GM19099 (cell line): Measurements from ENCODE around the gene AKR1B15.

Experiments
- POLR2A ChIP-seq: IDR thresholded peaks from 3 replicates; pipeline ENCODE4 v1.6.1; 2011; ENCODE audit warnings: low read depth; ENCODE audit not compliant: insufficient read length; ENCODE audit errors: extremely low read depth

Gene AKR1B15

DNA sequence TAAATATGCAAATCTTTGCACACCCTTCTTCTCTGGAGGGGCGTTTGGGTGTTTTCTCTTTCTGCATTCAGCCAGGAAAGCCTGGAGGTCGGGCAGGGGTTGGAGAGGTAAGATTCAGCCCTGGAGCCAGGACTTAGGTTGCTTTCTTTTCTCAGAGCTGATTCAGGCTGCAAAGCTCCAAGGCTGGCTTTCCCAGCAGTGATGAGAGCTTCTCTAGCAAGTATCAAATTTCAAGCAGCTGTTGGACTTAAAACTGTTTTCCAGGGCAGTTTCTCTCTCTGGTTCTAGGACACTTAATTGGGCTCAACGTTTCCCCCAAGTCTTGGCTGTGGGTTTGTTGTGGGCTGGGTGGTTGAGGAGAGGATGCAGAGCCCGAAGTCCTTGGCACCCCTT, 20.9 kb upstream of the AKR1B15 start:
- TF ChIP-seq POLR2A: no peak

DNA sequence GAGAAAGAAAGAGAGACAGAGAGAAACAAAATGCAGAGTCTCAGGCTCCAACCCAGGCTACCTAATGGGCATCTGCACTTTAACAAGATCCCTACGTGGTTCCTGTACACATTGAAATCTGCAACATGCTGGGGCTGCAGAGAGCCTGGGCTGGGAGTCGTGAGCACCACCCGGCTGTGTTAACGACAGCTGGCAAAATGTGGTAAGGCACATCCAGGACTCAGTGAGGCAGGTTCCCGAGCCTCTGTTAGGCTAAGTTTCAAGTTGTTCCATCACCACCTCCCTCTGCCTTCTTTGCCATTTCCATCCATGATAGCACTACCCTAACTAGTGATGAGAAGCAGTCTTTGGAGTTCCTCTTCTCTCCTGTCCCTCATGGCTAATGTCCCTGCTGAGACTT, 20.2 kb upstream of the AKR1B15 start:
- no peak for TF ChIP-seq POLR2A

DNA sequence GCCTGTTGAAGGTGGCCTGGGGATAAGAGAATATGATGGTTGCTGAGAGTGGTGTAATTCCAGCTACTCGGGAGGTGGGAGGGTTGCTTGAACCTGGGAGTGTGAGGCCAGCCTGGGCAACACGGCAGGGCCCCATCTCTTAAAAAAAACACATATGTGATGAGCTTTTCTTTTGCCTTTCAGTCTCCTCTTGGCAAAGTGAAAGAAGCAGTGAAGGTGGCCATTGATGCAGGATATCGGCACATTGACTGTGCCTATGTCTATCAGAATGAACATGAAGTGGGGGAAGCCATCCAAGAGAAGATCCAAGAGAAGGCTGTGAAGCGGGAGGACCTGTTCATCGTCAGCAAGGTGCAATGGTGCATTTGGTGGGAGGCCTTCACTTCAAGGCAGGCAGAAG, 18.4 kb upstream of the AKR1B15 start:
- TF ChIP-seq POLR2A: no peak

DNA sequence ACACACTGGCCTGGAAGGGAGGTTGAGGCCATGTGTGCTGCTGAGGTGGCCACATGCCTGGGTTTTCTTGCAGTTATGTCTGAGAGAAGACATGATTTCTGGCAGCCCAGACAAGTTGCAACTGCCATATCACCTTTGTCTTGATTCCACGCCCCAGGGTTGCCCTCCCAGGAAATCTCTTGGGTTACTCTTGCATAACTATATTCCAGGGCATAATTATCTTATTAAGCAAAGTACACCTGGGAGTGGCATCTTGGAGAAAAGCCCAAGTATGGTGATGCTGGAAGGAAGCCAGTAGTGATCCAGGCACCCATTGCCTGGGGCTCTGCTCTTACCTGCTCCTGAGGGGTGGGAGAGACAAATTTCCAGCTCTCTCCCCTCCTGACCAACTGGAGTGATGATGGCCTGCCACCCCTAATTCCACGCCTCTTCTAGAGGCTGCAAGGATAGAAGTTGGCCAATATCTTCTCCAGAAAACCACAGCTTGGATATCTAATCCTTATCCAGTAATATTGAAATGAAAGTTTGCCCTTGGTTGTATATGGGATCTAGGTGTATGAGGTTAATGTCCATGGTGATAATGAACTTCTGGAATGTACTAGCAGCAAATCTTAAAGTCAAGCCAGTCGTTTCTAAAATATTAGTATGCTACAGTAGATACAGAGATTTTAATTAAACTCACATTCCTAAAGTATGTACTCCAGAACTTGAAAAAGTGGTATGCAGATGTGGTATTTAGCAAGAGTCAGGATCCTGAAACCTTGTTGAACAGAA, 16.5 kb upstream of the AKR1B15 start:
- TF ChIP-seq POLR2A: no peak

DNA sequence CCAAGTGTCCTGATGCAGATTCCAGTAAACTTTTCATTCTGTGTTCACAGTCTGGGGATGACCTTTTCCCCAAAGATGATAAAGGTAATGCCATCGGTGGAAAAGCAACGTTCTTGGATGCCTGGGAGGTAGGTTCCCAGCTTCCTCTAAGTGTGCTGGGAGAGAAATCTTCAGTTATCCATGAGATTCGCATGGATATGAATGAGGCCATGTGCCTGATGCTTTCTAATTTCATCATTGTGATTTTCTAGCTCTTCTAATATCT, 16.0 kb upstream of the AKR1B15 start:
- TF ChIP-seq POLR2A: no peak

DNA sequence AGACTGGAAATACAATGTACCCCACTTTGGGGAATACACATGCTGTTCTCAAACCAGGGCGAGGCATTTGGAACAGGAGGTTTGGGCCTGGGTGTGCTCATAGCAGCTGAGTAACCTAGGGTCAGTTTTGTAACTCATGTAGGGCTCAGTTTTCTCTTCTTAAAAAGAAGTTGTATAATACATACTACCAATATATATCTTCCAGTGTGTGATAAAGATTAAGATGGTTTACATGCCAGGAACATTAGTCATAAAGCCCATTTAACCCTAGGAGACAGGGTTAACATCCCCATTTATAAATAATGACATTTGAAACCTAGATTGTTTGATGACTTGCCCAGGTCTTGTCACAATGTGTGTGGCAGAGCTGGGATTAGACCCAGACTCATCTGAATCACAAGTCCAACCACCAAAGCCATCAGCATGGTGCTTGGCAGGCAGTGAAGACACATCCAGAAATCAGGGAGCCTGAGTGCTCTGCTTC, 15.6 kb upstream of the AKR1B15 start:
- TF ChIP-seq POLR2A: no peak

DNA sequence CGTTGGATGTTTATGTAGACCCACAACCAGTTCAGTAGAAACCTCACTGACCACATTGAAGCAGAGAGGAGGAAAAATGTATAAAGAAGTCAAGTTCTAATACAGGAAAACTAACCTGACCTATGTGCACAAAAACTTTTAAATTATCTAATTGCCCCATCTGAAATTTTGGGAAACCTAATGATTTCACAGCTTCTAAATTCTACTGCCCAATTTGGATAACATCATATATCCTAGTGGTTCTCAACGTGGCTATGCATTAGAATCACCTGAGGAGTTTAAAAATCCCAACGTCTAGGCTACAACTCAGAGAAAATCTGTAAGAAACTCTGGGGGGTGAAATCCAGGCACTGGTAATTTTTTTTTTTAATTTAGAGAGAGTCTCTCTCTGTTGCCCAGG, 14.3 kb upstream of the AKR1B15 start:
- TF ChIP-seq POLR2A: no peak

DNA sequence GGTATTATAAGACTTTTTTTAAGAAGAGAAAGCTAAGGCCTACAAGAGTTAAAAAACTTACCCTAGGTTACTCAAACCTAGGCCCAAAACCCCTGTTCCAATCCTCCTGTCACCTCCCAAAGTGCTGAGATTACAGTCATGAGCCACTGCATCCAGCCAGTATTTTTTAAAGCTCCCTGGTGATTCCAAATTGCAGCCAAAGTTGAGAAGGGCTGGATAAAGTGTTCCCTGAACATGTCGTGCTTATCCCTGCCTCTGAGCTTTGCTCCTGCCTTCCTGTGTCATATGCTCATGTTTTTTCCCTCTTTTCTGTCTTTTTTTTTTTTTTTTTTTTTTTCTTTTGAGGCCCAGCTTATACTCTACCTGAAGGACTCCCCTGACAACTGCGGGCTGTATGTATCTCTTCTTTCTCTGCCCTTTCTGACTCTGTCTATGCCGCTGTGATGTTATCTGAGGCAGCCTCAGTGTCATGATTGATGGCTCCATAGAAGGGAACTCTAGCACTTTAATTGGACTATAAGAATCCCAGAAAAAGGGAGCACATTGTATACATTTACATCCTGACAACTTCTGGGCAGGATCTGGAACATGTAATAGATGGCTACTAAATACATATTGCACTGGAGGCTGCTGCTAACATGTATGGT, 13.5 kb upstream of the AKR1B15 start:
- no peak for TF ChIP-seq POLR2A

DNA sequence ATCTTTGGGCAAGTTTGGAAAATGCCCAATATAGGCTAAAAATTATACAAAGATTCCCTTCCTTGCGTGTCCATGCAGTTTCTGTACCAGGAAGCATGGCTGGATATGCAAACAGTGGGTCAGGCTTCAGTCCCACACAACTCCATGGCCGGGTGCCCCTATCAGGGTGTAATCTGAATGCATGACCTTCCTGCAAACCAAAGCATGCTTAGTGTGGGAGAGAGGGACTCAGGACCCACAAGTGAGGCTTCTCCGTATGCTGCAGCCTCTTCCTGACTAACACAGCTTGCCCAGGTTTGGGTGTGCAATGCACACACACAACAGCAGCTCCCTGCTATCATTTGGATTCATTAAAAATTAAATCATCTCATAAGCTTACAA, 13.0 kb upstream of the AKR1B15 start:
- TF ChIP-seq POLR2A: no peak

DNA sequence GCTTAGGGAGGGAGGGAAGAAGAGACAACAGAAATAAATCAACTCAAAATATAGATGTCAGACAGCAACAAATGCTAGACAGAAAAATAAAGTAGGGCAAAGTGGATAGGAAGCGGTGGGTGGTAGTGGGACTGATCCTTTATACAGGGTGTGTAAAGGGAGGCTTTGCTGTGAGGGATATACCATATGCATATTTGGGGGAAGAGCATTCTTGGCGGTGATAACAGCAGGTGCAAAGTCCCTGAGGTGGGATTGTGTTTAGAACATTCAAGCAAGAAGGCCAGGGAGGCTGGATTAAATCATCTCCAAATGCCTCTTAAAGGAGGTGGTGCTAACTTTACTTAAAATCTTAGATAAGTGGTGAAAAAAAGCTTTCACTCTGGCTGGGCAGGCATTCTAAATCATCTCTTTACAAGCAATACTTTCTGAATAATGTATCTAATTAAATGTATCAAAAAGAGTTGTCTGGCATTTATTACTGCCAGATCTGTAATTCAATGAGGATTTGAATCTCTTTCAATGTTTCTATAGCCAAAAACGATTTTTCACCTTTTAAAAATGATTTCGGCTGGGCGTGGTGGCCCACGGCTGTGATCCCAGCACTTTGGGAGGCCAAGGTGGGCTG, 9.4 kb upstream of the AKR1B15 start:
- TF ChIP-seq POLR2A: no peak

DNA sequence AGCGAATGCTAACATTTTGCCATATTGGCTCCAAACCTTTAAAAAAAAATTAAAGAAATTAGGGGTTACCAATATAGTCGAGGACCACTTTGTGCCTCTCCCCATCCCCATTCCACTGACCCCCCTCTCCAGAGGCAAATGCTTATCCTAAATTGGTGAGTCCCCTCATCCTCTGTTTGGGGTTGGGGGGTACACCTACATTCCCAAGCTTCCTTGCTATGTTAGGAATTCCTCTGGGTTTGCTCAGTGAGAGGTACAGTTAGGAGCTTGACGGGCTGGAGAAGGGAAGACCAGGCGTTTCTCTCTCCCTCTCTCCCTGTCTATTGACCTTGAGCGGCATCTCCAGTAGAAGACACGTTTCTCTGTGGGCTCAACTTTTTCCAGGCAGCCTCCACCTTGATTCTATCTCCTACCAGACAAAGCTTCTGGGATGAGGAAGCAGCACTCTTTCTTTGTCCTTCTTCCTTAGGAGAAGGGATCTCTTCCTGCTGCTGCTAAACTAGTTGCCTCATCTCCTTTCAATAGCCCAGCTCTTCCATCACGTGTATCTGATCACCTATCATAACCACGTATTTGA, 6.6 kb upstream of the AKR1B15 start:
- TF ChIP-seq POLR2A: no peak

DNA sequence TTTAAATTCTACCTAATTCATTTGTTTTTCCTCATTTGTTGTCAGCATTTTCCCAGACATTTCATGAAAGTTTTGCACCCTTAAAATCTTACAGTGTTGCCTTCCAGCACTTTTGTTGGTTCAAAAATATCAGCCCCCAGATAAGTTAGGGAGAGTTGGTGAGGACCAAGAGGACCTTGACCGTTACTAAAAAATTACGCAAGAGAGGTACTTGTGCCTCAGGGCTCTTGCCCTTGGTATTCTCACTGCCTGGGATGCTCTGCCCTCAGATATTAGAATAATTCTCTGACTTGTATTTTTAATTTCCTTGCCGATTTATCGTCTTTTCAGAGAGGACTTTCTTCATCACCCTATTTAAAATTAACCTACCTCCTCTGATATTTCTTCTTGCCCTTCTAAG, 3.5 kb upstream of the AKR1B15 start:
- no peak for TF ChIP-seq POLR2A

DNA sequence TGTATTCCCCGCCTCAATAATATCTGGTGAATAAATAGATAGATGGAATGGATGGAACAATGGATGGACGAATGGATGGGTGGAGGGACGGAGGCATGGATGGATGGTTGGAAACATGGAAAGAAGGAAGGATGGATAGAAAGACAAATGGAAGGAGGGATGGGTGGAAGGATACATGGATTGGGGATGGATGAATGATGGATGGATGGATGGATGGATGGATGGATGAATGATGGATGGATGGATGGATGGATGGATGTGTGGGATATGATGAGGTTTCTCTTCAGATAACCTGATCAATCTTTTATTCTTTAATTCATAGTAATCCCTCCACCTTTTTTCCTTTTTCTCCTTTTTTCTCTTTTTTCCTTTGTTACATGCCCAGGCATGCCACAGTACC, 3.0 kb upstream of the AKR1B15 start:
- TF ChIP-seq POLR2A: no peak

DNA sequence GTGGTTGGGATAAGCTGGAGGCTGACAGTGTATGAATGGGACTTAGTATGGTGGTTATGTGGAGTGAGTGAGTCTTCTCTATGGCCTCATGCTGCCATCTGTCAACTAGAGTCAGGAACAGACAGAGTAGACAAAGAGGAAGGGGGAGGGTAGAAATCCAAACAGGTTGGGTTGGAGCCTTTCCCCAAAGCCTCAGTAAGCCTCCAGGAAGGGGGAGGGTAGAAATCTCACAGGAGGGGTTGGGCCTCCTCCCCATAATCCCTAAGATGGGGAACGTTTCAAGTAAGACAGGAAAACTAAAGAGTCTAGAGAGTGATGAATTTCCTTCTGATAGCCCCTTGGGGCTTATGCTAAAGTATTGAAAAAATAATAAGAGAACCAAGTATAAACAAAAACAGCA, 2.0 kb upstream of the AKR1B15 start:
- TF ChIP-seq POLR2A: no peak

DNA sequence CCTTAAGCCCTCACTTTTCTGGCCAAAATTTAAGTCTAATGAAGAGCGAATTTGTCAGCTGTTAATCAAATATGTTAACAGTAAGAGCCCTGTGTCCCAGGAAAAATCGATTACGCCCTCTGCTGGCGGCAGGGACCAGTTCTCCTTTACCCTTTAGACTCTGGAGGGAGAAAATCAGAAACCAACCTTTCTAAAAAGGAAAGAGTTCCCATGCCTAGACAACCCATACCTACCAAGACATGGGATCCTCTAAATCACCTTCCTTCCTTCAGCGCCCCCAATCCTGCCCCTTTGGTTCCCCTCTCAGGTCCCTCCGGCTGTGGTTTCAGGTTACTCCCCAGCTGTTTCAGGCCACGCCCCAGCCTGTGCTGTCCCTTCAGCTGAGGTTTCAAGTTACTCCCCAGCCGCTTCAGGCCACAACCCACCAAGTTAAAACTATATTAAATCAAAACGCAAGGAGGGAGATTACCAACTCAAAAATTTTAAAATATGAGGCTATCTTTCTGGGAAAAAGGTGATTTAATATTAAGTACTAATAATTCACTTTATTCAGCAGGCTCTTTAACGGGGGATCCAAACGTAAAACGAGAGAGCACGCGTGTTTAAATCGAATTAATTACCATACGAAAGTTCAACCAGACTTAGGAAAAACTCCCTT, 1.4 kb upstream of the AKR1B15 start:
- TF ChIP-seq POLR2A: no peak

DNA sequence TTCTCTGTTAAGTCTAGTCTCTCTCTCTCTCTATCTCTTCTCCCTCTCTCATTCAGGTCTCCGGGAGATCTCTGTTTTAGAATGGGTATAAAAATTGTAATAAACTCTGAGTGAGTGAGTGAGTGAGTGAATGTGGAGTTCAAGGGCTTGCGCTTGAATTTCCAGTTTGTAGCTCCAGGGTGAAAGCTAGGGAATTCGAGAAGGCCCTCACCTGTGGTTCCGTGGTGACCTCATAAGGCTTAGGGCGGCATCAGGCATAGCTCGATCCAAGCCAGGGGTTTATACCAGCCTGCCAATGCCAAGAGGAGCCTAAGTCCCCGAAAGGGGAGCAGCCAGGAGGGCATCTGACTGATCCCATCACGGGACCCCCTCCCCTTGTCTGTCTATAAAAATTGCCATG, 456 bp downstream of the AKR1B15 start:
- no peak for TF ChIP-seq POLR2A

DNA sequence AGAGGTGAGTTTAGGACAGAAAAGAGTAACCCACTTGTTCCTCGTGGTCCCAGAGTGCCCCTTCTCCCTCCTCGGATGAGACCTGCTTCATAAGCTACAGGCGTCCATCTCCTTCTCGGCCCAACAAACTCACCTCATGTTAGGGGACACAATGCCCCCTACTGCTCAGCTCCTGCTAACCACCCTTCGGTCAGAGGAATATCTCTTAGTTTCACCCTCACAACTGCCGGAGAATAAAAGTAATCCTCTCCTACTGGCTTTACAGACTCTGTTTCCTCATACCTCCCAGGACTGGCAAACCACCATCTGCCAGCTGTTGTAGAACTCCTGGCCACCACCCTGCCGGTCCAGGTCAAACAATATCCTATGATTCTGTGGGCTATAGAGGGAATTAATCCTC, 3.2 kb downstream of the AKR1B15 start:
- no peak for TF ChIP-seq POLR2A
